Adrenal gland (tissue), 5 donors: ENCODE data around the gene COQ8B.

Experiments used
- CTCF ChIP-seq, 6 experiments: fragments of 450-650 bp in 4 of 6; fragments of 200-600 bp in 2 of 6; sonication (generic) in 1 of 6; IDR thresholded peaks; 1 replicate in 5 of 6; 2 replicates in 1 of 6; pipeline versions ENCODE4 v1.5.1 to v1.8.0; 2016 to 2021; ENCODE audit warnings: antibody characterized with exemption in 6 of 6, mild to moderate bottlenecking in 2 of 6, moderate library complexity in 1 of 6
- POLR2A ChIP-seq, 2 donors: fragments of 450-650 bp; IDR thresholded peaks; one replicate each; pipeline ENCODE4 v1.6.1; 2017; ENCODE audit warnings: antibody characterized with exemption in 2 of 2, mild to moderate bottlenecking in 2 of 2, moderate library complexity in 1 of 2
- donor health status: DM: no; HTN: no; CAD: no.

DNA sequence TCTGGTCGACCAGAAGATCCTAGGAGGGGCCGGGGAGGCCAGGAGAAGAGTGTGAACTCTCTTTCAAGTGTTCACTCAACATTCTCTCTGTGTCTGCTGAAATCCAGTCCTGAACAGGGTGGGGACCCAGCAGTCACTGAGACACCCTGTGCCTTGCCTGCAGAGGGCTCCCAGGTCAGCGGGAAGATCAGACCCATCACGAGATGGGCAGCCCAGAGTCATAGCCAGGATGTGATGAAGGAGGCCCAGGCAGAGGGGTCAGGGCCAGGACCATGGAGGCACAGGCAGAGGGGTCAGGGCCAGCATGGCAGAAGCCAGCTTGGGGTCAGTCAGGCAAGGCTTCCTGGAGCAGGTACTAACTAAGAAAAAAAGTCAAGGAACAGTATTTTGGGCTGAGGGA, 35.6 kb downstream of the COQ8B start:
- no peak for TF ChIP-seq CTCF (IDR thresholded peaks at IDR 0.05)
- no peak for TF ChIP-seq POLR2A (IDR thresholded peaks at IDR 0.05)
